HepG2 (cell line): ENCODE measurements around the gene ABCG2. TPM values are rescaled to one million over a fixed set of nuclear protein-coding genes. Genes with fewer than 3 reads are reported as not detected.
A peak's percentile ranks its signal among the peaks of the same experiment; 100 is the strongest.

Experiments
- AGO1 ChIP-seq: fragments of 200-400 bp; formaldehyde crosslinking; IDR thresholded peaks from 2 replicates; pipeline ENCODE4 v1.6.1; 2017; ENCODE audit warnings: mild to moderate bottlenecking, low read depth, low read length, moderate library complexity; ENCODE audit not compliant: poor library complexity, severe bottlenecking
- DBP ChIP-seq: sonication (generic); formaldehyde crosslinking; IDR thresholded peaks from 2 replicates; pipeline ENCODE4 v1.4.0; 2020; ENCODE audit warnings: missing genetic modification reagents; ENCODE audit errors: not compliant biosample characterization
- HES4 ChIP-seq: sonication (generic); formaldehyde crosslinking; IDR thresholded peaks from 2 replicates; pipeline ENCODE4 v1.9.0; 2021; ENCODE audit warnings: mild to moderate bottlenecking, missing genetic modification reagents, borderline replicate concordance
- IRX3 ChIP-seq: sonication (generic); formaldehyde crosslinking; IDR thresholded peaks from 2 replicates; pipeline ENCODE4 v1.8.1; 2023; ENCODE audit warnings: mild to moderate bottlenecking, low read depth, missing genetic modification reagents, borderline replicate concordance
- MBD4 ChIP-seq: IDR thresholded peaks from 2 replicates; pipeline ENCODE4 v1.6.1; 2012; ENCODE audit warnings: low read length, inconsistent platforms, borderline replicate concordance
- PCBP2 ChIP-seq: fragments of 200-400 bp; formaldehyde crosslinking; optimal IDR thresholded peaks from 2 replicates; pipeline ENCODE3; 2018; ENCODE audit warnings: low read length, low read depth; ENCODE audit not compliant: poor library complexity, severe bottlenecking
- RFX1 ChIP-seq: fragments of 450-650 bp; IDR thresholded peaks from 2 replicates; pipeline ENCODE4 v1.6.1; 2017
- SKIL ChIP-seq: sonication (generic); formaldehyde crosslinking; IDR thresholded peaks from 2 replicates; pipeline ENCODE4 v1.8.0; 2022; ENCODE audit warnings: missing genetic modification reagents, mild to moderate bottlenecking, moderate library complexity, borderline replicate concordance
- ZNF564 ChIP-seq: sonication (generic); formaldehyde crosslinking; IDR thresholded peaks from 2 replicates; pipeline ENCODE4 v1.8.1; 2023; ENCODE audit warnings: mild to moderate bottlenecking, missing genetic modification reagents
- ZNF598 ChIP-seq: sonication (generic); formaldehyde crosslinking; IDR thresholded peaks from 2 replicates; pipeline ENCODE4 v1.5.1; 2020; ENCODE audit warnings: mild to moderate bottlenecking, missing genetic modification reagents, borderline replicate concordance
- ZNF687 ChIP-seq: sonication (generic); formaldehyde crosslinking; IDR thresholded peaks from 2 replicates; pipeline ENCODE4 v1.5.1; 2020; ENCODE audit warnings: mild to moderate bottlenecking, missing genetic modification reagents, moderate library complexity
- polyA plus RNA-seq, 8 experiments: library from polyadenylated mRNA; depleted of rRNA in 3 of 8; stranded (reverse) in 7 of 8; unstranded in 1 of 8; fragments of >200 nt; fragmentation: Illumina TruSeq in 4 of 8; extraction: Trizol in 4 of 8; gene quantifications; 2 replicates each; pipeline versions ENCODE4 v1.2.1 to v1.2.3, GENCODE V29; 2011 to 2016; ENCODE audit warnings: low read depth in 4 of 8, missing spikeins in 1 of 8, mixed read lengths in 1 of 8; ENCODE audit not compliant: insufficient read depth in 1 of 8
- total RNA-seq, 5 experiments: library from RNA; depleted of rRNA; stranded (reverse); fragments of >200 nt; fragmentation: Illumina TruSeq; extraction: Trizol; gene quantifications; 2 replicates each; pipeline ENCODE4 v1.2.3, GENCODE V29; 2016; ENCODE audit warnings: low read depth in 1 of 5
- TF ChIP-seq, protein P1 (sequence below): sonication (generic); formaldehyde crosslinking; IDR thresholded peaks from 2 replicates; pipeline ENCODE4 v1.8.0; 2022; ENCODE audit warnings: mild to moderate bottlenecking, missing genetic modification reagents, borderline replicate concordance
- TF ChIP-seq, protein P2 (sequence below): conservative IDR thresholded peaks from 2 replicates; pipeline ENCODE4 v1.6.1; 2018; ENCODE audit warnings: missing genetic modification reagents
- TF ChIP-seq, protein P3 (sequence below): IDR thresholded peaks from 2 replicates; pipeline ENCODE4 v1.6.1; 2012; ENCODE audit warnings: low read length, improper control_type of control experiment

Gene ABCG2
- total and polyA plus RNA-seq, 2 of the 13 experiments (the other 11 are each of a cell fraction or from before 2014, with no cell fraction given) = 10.0 to 15.7 TPM

DNA sequence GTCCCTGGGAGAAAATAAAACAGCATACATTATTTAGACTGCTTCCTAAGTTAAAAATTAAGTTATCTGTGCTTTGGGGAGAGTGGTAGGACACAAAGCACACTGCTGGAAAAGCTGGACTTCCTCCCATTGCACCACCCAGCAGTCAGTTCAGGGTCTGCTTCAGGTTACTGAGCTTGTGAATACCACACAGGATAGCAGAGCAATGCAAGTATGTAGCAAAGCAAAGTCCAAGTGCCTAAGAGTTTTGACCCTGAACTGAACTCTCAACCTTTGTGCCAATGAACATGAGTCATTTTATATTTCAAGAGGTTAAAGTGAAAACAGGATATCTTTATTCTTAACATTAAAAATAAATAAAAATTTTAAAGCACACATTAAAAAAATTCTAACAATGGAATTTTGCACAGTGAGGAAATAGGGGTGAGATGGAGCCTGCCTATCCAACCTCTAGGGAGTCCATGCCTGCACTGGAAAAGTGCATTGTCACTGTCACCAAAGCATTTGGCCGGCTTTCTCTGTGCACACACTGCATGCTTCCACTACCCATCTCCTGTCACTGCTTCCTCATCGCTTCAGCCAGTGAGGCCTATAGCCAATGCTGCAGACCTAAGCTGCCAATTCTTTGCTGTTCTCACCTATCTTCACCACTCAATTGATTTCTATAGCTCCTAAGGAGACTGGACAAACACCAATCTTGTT, 50.9 kb downstream of the ABCG2 start (continued):
- no peak for TF ChIP-seq ZNF687
- TF ChIP-seq MBD4 = no peak
- TF ChIP-seq, protein P1, sequence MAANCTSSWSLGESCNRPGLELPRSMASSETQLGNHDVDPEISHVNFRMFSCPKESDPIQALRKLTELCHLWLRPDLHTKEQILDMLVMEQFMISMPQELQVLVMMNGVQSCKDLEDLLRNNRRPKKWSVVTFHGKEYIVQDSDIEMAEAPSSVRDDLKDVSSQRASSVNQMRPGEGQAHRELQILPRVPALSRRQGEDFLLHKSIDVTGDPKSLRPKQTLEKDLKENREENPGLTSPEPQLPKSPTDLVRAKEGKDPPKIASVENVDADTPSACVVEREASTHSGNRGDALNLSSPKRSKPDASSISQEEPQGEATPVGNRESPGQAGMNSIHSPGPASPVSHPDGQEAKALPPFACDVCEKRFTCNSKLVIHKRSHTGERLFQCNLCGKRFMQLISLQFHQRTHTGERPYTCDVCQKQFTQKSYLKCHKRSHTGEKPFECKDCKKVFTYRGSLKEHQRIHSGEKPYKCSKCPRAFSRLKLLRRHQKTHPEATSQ (CRISPR knock-in tag) = no peak
- TF ChIP-seq HES4 (CRISPR knock-in tag) = no peak
- TF ChIP-seq ZNF564 (CRISPR knock-in tag) = no peak
- TF ChIP-seq AGO1 = no peak
- TF ChIP-seq SKIL (CRISPR knock-in tag) = peak; percentile 54; the same call in 1 of the 2 replicates
- TF ChIP-seq RFX1 = no peak
- no peak for TF ChIP-seq PCBP2
- 0 out of 2 replicates have a peak, but pooled peaks have one; percentile 49 for TF ChIP-seq ZNF598
- TF ChIP-seq, protein P2, sequence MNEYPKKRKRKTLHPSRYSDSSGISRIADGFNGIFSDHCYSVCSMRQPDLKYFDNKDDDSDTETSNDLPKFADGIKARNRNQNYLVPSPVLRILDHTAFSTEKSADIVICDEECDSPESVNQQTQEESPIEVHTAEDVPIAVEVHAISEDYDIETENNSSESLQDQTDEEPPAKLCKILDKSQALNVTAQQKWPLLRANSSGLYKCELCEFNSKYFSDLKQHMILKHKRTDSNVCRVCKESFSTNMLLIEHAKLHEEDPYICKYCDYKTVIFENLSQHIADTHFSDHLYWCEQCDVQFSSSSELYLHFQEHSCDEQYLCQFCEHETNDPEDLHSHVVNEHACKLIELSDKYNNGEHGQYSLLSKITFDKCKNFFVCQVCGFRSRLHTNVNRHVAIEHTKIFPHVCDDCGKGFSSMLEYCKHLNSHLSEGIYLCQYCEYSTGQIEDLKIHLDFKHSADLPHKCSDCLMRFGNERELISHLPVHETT = no peak
- TF ChIP-seq, protein P3, sequence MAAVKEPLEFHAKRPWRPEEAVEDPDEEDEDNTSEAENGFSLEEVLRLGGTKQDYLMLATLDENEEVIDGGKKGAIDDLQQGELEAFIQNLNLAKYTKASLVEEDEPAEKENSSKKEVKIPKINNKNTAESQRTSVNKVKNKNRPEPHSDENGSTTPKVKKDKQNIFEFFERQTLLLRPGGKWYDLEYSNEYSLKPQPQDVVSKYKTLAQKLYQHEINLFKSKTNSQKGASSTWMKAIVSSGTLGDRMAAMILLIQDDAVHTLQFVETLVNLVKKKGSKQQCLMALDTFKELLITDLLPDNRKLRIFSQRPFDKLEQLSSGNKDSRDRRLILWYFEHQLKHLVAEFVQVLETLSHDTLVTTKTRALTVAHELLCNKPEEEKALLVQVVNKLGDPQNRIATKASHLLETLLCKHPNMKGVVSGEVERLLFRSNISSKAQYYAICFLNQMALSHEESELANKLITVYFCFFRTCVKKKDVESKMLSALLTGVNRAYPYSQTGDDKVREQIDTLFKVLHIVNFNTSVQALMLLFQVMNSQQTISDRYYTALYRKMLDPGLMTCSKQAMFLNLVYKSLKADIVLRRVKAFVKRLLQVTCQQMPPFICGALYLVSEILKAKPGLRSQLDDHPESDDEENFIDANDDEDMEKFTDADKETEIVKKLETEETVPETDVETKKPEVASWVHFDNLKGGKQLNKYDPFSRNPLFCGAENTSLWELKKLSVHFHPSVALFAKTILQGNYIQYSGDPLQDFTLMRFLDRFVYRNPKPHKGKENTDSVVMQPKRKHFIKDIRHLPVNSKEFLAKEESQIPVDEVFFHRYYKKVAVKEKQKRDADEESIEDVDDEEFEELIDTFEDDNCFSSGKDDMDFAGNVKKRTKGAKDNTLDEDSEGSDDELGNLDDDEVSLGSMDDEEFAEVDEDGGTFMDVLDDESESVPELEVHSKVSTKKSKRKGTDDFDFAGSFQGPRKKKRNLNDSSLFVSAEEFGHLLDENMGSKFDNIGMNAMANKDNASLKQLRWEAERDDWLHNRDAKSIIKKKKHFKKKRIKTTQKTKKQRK = no peak
- TF ChIP-seq IRX3 (CRISPR knock-in tag) = no peak
- TF ChIP-seq DBP = no peak
